ENCODE results near the gene HAUS3. TPM values are rescaled to one million over a fixed set of nuclear protein-coding genes. Genes with fewer than 3 reads are reported as not detected.

The HAUS3 gene
- total and polyA plus RNA-seq, 2 of the 13 experiments (the other 11 are each of a cell fraction or from before 2014, with no cell fraction given), result 3.9 to 12.6 TPM

- no peaks in the 10 kb centered on the region for H4K20me1 ChIP-seq (ENCODE audit: insufficient read depth, low read length)
- intact Hi-C loops (cut with micrococcal nuclease; ENCODE audit: unreplicated experiment), result no loop called here
- no peak overlapping the region for H3K9ac ChIP-seq (ENCODE audit: insufficient read depth, low read depth, low read length)
- CTCF ChIA-PET (ENCODE audit: low intra/inter-chr PET ratio, low total read pairs), result no interaction called here
- H3K36me3 ChIP-seq (replicated peaks in 1 of 2; ENCODE audit: control insufficient read depth in 1 of 2, insufficient read depth in 2 of 2, low read length in 2 of 2), result no peaks in the 10 kb centered on the region
- peaks cover 4 to 61% of the 10 kb centered on the region in 2 experiments; a peak in 4 of 5 replicates for H3K27me3 ChIP-seq (ENCODE audit: control insufficient read depth in 1 of 2, insufficient read depth in 2 of 2, low read length in 2 of 2)
- in situ Hi-C loops (cut with HindIII; ENCODE audit: extremely low pct_ligation_motif_present, low pct_unique_long_range_greater_than_20kb), result no loop called here
- WGBS (ENCODE audit: low lambda C conversion rate), result 31% methylated on average over 7 of the region's 14 CpGs
- FAIRE-seq (no peak), ATAC-seq (no peak), DNase-seq (ENCODE audit: low spot score) (no peak)
- H3K27ac ChIP-seq (ENCODE audit: extremely low read length, insufficient read depth, low read length), result no peak overlapping the region
- H3K4me1 ChIP-seq (ENCODE audit: insufficient read depth, low read length), result no peaks in the 10 kb centered on the region
- no peak overlapping the region for H3K4me3 ChIP-seq (replicated peaks in 1 of 3; ENCODE audit: insufficient read depth in 1 of 3, low read depth in 2 of 3, low read length in 3 of 3)
- no peaks in the 10 kb centered on the region for H3K79me2 ChIP-seq (ENCODE audit: insufficient read depth, low read length)
- no peak overlapping the region for H3K4me2 ChIP-seq (ENCODE audit: low read depth, low read length)
- BruUV-seq (replicated peaks), result no TSS peak
- TF ChIP-seq ZNF629 (CRISPR knock-in tag; conservative IDR thresholded peaks at IDR 0.05), result peak; percentile 74
- no peak for TF ChIP-seq AGO2 (optimal IDR thresholded peaks at IDR 0.05; ENCODE audit: low read depth, low read length)
- no peak for TF ChIP-seq GZF1 (CRISPR knock-in tag; IDR thresholded peaks at IDR 0.05)
- POLR2A ChIA-PET, result no interaction called here
- H2AFZ ChIP-seq (ENCODE audit: low read length), result no peak overlapping the region
- H3K9me3 ChIP-seq (ENCODE audit: low read length), result no peaks in the 10 kb centered on the region
Measured at GRCh38 chr4:2289311-2289954, 47.5 kb upstream of the HAUS3 start.

GRCh38 chr4:2288051-2288541, 46.2 kb upstream of the HAUS3 start:
- ATAC-seq, result no peak
- CTCF ChIA-PET (ENCODE audit: low intra/inter-chr PET ratio, low total read pairs), result no interaction called here
- no peak for DNase-seq (ENCODE audit: low spot score)
- H2AFZ ChIP-seq (ENCODE audit: low read length), result no peak overlapping the region
- H3K79me2 ChIP-seq (ENCODE audit: insufficient read depth, low read length), result no peaks in the 10 kb centered on the region
- FAIRE-seq, result no peak
- in situ Hi-C loops (cut with HindIII; ENCODE audit: extremely low pct_ligation_motif_present, low pct_unique_long_range_greater_than_20kb) (no loop called here), intact Hi-C loops (cut with micrococcal nuclease; ENCODE audit: unreplicated experiment) (no loop called here)
- POLR2A ChIA-PET, result no interaction called here
- no peak overlapping the region for H3K27ac ChIP-seq (ENCODE audit: extremely low read length, insufficient read depth, low read length)
- H3K9me3 ChIP-seq (ENCODE audit: low read length), result no peaks in the 10 kb centered on the region
- H4K20me1 ChIP-seq (ENCODE audit: insufficient read depth, low read length), result no peaks in the 10 kb centered on the region
- WGBS (ENCODE audit: low lambda C conversion rate), result 50% methylated on average over 5 of the region's 10 CpGs
- no peak overlapping the region for H3K4me2 ChIP-seq (ENCODE audit: low read depth, low read length)
- H3K4me1 ChIP-seq (ENCODE audit: insufficient read depth, low read length), result no peaks in the 10 kb centered on the region
- BruUV-seq (replicated peaks), result no TSS peak
- H3K27me3 ChIP-seq (ENCODE audit: control insufficient read depth in 1 of 2, insufficient read depth in 2 of 2, low read length in 2 of 2), result peaks cover 4 to 60% of the 10 kb centered on the region in 2 experiments; a peak in 4 of 5 replicates
- no peak overlapping the region for H3K9ac ChIP-seq (ENCODE audit: insufficient read depth, low read depth, low read length)
- H3K4me3 ChIP-seq (replicated peaks in 1 of 3; ENCODE audit: insufficient read depth in 1 of 3, low read depth in 2 of 3, low read length in 3 of 3), result no peak overlapping the region
- no peaks in the 10 kb centered on the region for H3K36me3 ChIP-seq (replicated peaks in 1 of 2; ENCODE audit: control insufficient read depth in 1 of 2, insufficient read depth in 2 of 2, low read length in 2 of 2)
- TF ChIP-seq ZNF605 (CRISPR knock-in tag; IDR thresholded peaks at IDR 0.05) (no peak), PBX2 (CRISPR knock-in tag; IDR thresholded peaks at IDR 0.05) (no peak), ZBTB1 (CRISPR knock-in tag; IDR thresholded peaks at IDR 0.05; ENCODE audit: borderline replicate concordance) (no peak), SIX4 (CRISPR knock-in tag; IDR thresholded peaks at IDR 0.05) (no peak), ZNF614 (CRISPR knock-in tag; IDR thresholded peaks at IDR 0.05; ENCODE audit: borderline replicate concordance) (no peak), ZBTB21 (CRISPR knock-in tag; IDR thresholded peaks at IDR 0.05) (no peak), ATF2 (CRISPR knock-in tag; IDR thresholded peaks at IDR 0.05) (no peak), MIER3 (CRISPR knock-in tag; IDR thresholded peaks at IDR 0.05; ENCODE audit: borderline replicate concordance) (no peak), SMAD1 (CRISPR knock-in tag; IDR thresholded peaks at IDR 0.05; ENCODE audit: borderline replicate concordance, low read depth) (no peak), ZNF350 (CRISPR knock-in tag; IDR thresholded peaks at IDR 0.05; ENCODE audit: borderline replicate concordance, low read depth) (no peak), ZNF841 (CRISPR knock-in tag; IDR thresholded peaks at IDR 0.05; ENCODE audit: borderline replicate concordance) (no peak)

Data from HepG2 (cell line).